ENCODE measurements around the gene FER1L5. TPM values are rescaled to one million over a fixed set of nuclear protein-coding genes. Genes with fewer than 3 reads are reported as not detected.
A peak's percentile ranks its signal among the peaks of the same experiment; 100 is the strongest.

The FER1L5 gene
- total and polyA plus RNA-seq, 9 of the 15 experiments (the other 6 are each of a cell fraction or from before 2014, with no cell fraction given) = 0.01 TPM; not detected in 6

DNA sequence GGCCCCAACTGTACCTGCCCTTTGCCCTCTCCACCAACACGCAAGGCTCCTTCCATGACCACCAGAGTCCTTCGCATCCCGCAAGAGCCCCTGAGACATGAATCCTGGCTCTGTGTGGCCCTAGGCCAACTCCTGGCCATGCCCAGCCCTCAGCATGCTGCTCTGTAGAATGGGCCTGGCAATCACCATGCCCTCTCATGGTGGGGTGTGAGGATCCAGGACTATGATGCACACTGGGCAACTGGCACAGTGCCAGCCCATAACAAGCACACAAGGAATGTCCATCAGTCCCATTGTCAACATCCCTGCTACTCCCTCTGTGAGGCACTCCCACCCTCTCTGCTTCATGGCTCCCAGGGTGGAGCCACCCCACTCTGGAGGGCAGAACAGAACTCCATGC, 44.7 kb downstream of the FER1L5 start:
- Histone ChIP-seq H4K20me1 (replicated peaks; ENCODE audit: control insufficient read depth, insufficient read depth, low read length) (0 out of 2 replicates have a peak, but pooled peaks cover 17% of the 10 kb centered on the region), H3K9me3 (replicated peaks; ENCODE audit: control insufficient read depth, insufficient read depth, low read depth, low read length) (no peaks in the 10 kb centered on the region), H3K79me2 (ENCODE audit: control insufficient read depth, insufficient read depth, low read length) (no peaks in the 10 kb centered on the region), H3K9ac (ENCODE audit: insufficient read depth in 1 of 2, low read depth in 2 of 2, low read length in 2 of 2) (no peak overlapping the region; a peak in 1 of 4 replicates), H3K4me2 (ENCODE audit: insufficient read depth, low read length) (no peak overlapping the region), H3K4me3 (no peak overlapping the region), H3K36me3 (ENCODE audit: control insufficient read depth, insufficient read depth, low read length) (no peaks in the 10 kb centered on the region), H3K27ac (ENCODE audit: extremely low read depth, low read depth, low read length) (no peak overlapping the region), H3K27me3 (ENCODE audit: control insufficient read depth in 2 of 2, insufficient read depth in 2 of 2, low read length in 2 of 2) (peaks cover 20 to 42% of the 10 kb centered on the region in 2 experiments; a peak in 4 of 5 replicates), H3K4me1 (replicated peaks in 1 of 2; ENCODE audit: control insufficient read depth in 2 of 2, insufficient read depth in 2 of 2, low read length in 2 of 2) (peaks cover 6 to 28% of the 10 kb centered on the region in 2 experiments; a peak in 3 of 5 replicates), H2AFZ (ENCODE audit: low read depth, low read length) (no peak overlapping the region), H3K9me1 (ENCODE audit: control insufficient read depth, insufficient read depth, low read length) (no peaks in the 10 kb centered on the region)
- ATAC-seq (no peak), DNase-seq (ENCODE audit: extremely low read depth in 1 of 4, low spot score in 3 of 4) (no peak), FAIRE-seq (no peak)
- in situ Hi-C loops (cut with MboI) = no loop called here
- BruUV-seq (replicated peaks) = no TSS peak
- TF ChIP-seq ZNF75A (CRISPR knock-in tag; IDR thresholded peaks at IDR 0.05) (no peak), NFIC (IDR thresholded peaks at IDR 0.05) (peak; percentile 94), HLTF (IDR thresholded peaks at IDR 0.05) (no peak), NFIX (CRISPR knock-in tag; IDR thresholded peaks at IDR 0.05; ENCODE audit: low read depth) (peak; percentile 64), NELFE (IDR thresholded peaks at IDR 0.05; ENCODE audit: insufficient read depth, insufficient read length) (no peak)
- TF ChIP-seq, protein P1, sequence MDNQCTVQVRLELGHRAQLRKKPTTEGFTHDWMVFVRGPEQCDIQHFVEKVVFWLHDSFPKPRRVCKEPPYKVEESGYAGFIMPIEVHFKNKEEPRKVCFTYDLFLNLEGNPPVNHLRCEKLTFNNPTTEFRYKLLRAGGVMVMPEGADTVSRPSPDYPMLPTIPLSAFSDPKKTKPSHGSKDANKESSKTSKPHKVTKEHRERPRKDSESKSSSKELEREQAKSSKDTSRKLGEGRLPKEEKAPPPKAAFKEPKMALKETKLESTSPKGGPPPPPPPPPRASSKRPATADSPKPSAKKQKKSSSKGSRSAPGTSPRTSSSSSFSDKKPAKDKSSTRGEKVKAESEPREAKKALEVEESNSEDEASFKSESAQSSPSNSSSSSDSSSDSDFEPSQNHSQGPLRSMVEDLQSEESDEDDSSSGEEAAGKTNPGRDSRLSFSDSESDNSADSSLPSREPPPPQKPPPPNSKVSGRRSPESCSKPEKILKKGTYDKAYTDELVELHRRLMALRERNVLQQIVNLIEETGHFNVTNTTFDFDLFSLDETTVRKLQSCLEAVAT (IDR thresholded peaks at IDR 0.05) = no peak
- TF ChIP-seq, protein P2, sequence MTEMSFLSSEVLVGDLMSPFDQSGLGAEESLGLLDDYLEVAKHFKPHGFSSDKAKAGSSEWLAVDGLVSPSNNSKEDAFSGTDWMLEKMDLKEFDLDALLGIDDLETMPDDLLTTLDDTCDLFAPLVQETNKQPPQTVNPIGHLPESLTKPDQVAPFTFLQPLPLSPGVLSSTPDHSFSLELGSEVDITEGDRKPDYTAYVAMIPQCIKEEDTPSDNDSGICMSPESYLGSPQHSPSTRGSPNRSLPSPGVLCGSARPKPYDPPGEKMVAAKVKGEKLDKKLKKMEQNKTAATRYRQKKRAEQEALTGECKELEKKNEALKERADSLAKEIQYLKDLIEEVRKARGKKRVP (CRISPR knock-in tag; IDR thresholded peaks at IDR 0.05) = no peak
- CTCF ChIA-PET (ENCODE audit: low intra/inter-chr PET ratio) = no interaction called here
- WGBS (ENCODE audit: insufficient coverage, low coverage, missing lambda C conversion rate) = 37% methylated on average over 3 of the region's 3 CpGs
- intact Hi-C loops (cut with micrococcal nuclease) = no loop called here
- POLR2A ChIA-PET = interaction anchor here (0.6 to 1.1 kb wide), 5 partner anchors 50 to 200 kb away, joined by 3 to 4 read pairs (median 3); no protein-coding TSS in a partner anchor
